NOMO-1 (cell line): ENCODE measurements around the gene CHI3L2.

Experiments used
- DNase-seq, 2 experiments: peaks; one replicate each; lab custom pipeline; 2025; ENCODE audit not compliant: unreplicated experiment in 2 of 2; lab: John Stamatoyannopoulos, UW

Gene CHI3L2, protein sequence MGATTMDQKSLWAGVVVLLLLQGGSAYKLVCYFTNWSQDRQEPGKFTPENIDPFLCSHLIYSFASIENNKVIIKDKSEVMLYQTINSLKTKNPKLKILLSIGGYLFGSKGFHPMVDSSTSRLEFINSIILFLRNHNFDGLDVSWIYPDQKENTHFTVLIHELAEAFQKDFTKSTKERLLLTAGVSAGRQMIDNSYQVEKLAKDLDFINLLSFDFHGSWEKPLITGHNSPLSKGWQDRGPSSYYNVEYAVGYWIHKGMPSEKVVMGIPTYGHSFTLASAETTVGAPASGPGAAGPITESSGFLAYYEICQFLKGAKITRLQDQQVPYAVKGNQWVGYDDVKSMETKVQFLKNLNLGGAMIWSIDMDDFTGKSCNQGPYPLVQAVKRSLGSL

DNA sequence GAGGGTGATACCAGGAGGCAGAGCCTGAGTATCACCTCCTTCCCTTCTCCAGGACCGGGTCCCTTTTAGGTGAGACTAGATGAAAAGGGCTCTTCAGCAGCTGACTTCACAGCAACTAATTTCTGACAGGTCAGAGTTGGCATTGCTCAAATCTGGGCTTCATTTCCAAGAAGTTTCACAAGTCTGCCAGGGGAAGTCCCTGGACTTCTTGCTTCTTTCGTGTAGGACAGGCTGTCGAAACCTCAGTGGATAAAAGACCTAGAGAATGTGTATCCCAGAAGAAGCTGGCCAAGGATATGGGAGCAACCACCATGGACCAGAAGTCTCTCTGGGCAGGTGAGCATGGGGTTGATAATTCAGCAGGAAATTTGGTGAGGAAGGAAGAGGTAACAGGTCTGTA, at the start of gene CHI3L2:
CHI3L2 (plus strand) TSS at position 280 of the 400 bp plus-strand sequence; CDS start at position 297, 17 bp downstream.
- no peak for DNase-seq

DNA sequence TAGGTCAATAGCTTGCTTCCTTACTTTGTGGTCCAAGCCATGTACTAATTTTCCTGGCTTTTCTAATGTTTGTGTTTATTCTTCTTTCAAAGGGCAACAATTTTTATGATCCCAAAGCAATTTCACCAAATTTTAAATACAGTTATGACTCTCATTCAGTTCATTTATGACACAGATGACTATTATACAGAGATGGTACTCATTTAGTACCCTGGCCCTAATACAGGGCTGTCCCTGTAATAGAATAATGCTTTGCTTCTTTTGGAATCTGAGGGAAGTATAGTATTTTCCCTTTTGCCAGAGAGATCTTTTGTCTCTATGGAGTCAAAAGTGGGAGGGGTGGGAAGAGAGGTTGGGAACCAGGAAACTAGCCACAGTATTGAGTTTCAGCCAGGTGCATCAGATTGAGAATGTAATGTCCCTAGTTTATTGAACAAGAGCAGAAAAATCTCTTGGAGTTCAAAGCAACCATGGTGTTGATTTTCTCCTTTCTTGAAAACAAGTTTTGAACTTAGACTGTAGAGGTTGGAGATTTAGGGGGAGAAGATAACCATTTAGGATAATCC, 47.5 kb upstream of the CHI3L2 start:
- no peak for DNase-seq

DNA sequence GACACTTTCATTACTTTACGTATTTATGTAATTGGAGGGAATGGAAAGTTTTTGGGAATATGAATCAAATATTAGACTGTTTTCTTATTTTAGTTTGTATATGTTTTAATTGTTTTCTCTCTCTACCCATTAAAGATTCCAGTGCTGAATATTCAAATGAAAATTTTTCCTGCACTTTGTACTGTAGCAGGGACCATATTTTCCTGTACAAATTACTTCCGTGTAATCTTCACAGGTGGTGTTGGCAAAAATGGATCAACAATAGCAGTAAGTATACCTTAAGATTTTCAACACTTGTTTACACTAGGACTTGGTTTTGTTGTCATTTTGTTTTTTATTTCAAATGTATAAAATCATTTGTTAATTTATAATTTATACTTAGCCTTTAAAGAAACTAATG, 45.5 kb upstream of the CHI3L2 start:
- no peak for DNase-seq

DNA sequence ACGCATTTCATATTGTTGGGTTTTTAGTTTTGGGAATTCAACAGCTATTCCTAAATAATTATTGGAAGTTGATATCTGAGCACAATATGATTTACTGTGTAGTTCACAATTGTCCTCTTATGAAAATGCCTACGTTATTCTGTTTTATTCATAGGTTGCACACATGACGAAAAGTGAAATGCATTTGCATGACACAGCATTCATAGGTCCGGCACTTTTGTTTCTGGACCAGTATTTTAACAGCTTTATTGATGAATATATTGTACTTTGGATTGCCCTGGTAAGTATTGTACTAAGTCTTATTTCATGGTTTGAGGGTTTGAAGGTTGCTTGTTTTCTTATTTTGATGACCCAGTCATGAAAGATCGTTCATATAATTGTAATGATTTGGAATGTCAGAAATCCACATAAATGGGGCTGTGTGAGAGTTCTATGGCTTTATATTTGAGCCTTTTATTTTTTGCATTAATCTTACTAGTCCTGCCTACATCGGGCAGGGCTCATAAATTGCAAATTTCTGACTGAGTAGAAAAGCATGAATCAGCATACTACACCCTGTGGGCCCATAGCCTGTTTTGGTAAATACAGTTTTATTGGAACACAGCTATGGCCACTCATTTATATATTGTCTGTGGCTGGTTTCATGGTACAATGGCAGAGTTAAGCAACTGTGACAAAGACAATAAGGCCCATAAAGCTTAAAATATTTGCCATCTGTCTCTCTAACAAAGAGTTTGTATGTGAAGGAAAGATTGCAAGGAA, 44.0 kb upstream of the CHI3L2 start:
- no peak for DNase-seq

DNA sequence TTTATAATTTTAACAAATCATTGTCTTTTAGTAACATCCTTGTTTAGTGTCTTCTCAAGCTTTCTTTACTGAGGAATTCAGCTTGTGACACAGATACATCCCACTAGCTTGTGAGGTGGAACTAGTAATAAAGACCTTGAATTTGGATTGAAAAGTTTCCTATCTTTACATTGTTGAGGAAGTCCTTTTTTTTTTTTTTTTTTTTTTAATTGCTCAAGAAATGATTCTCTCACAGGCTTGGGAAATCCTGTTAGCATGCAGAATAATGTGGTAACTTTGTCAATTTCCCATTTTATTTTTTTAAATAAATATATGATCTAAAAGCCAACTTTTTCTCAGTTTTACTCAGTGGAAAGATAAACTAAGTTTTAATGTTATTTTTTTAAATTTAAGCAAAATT, 42.9 kb upstream of the CHI3L2 start:
- DNase-seq: peak in 1 of 2 experiments; percentile 41

DNA sequence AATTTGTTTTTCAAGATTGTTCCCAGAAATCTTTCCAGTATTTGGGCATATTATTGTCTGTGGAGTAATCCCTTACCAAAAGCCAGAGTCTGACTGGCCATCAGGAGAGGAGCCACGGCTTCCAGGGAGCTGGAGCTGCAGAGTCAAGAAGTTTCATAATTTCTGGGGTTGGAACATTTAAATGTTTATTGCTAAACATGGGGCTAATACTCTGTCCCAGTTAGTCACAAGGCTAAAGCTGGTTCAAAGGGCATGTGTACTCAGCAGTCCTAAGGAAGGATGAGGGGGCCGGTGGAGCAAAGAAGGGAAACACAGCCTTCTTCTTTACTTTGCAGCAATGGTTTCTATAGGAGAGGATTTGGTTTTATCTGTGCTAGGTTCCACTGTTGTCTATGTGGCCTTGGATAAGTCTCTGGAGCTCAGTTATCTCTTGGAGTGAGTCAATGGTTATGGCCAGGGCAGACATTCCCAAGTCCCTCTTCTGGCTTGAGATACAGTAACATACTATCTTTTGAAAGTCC, 36.5 kb upstream of the CHI3L2 start:
- peak in 1 of 2 experiments; percentile 61 for DNase-seq

DNA sequence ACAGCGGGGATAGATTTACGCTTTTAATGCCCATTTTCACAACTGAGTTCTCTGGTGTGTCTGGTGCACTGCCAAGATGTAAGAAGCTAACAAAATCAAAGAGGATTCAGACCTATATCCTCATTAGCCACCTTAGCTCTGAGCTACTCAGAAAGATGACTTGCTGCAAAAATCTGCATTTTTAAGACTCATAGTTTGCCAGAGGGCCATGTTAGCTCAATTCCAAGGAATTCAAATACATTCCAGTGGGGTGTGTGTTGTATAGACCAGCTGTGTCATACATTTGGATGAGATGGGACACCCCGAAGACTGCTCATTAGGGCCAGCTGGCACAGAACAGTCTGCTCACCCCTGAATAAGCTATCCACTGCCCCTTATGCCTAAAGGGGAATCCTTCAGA, 36.0 kb upstream of the CHI3L2 start:
- DNase-seq: no peak

DNA sequence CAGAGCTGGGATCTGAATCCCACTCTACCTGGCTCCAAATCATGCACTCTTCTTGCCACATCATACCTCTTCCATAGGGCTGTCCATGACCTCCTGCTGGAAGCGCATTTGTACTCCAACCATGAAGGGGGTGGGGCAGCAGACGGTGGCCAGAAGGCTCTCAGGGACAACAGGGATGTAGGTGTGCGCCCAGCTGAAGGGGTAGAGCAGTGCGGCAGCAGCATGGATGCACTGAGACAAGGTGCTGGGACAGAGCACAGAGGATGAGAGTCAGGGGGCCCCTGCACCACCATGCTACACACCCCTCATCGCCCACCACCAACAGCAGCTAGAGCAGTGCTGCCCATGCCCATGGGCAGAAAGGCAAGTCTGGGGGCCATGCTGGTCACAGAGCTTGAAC, 35.4 kb upstream of the CHI3L2 start:
- no peak for DNase-seq

DNA sequence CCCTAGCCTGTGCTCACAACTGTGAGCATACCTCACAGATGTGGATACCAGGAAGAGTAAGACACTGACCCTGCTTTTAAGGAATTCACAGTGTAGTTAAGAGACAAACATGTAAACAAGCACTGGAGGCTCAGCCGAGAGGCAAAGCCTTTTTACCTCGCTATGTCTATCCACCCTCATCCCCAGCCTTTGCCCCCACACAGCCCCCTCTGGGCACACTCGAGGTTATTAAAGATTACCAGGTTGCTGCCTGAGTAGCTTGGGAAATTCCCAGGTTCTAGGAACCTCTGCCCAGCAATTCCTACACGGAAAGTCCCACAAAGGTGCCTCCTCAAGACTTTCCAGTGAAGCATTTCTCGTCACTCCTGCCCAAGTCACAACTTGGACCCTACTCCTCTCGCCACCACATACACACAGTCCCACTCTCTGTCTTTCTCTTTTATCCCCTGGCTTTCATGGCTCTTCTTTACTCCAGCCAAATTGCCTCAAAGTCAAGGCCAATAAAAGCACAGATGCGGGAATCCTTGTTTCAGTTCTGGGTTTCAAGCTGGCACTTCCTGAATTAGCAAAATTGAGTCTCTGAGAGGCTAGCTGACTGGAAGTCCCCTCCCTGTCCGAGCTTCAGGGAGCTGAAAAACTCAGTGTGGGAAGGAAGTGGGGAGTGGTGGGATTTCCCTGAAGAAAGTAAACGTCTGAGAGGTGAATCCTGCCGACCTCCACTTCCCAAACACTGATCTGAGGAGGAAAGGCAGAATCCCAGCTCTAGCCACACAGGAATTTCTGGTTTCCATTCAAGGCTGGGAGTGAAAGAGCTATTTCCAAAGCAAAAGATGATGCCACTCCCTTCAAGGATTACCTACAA, 34.6 kb upstream of the CHI3L2 start:
- peak in 1 of 2 experiments; percentile 61 for DNase-seq

DNA sequence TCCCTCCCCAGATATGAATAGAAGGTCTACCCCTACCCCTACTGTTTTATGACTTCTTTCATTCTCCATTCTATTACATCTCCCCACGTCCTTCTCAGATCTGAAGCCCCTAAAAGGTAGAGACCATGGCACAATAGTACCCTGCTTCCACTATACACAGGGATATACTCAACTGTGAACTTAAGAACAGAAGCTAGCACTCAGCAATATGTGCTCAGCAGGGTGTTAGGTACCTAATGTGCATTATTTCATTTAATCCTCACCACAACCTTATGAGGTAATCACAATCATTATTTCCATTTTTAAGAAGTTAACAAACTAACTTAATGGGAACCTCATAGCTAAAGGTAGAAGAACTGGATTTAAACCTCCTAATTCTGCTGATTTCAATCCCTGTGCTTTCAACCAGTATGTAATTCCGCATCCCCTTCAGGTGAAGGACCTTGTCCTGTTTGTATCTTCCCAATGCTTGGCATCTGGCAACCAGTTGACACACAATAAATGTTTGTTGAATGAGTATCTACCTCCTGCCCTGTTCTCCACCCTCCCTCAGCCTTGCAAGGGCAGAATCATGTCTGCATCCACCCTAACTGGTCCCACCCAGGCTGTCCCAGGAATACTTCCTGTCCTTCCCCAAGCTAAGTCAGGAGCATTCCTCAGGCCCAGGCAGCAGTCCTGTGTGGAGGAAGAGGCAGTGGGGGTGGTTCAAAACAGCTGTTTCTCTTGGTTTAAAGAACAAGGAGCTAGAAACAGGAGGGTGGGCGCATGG, 33.6 kb upstream of the CHI3L2 start:
- DNase-seq: no peak

DNA sequence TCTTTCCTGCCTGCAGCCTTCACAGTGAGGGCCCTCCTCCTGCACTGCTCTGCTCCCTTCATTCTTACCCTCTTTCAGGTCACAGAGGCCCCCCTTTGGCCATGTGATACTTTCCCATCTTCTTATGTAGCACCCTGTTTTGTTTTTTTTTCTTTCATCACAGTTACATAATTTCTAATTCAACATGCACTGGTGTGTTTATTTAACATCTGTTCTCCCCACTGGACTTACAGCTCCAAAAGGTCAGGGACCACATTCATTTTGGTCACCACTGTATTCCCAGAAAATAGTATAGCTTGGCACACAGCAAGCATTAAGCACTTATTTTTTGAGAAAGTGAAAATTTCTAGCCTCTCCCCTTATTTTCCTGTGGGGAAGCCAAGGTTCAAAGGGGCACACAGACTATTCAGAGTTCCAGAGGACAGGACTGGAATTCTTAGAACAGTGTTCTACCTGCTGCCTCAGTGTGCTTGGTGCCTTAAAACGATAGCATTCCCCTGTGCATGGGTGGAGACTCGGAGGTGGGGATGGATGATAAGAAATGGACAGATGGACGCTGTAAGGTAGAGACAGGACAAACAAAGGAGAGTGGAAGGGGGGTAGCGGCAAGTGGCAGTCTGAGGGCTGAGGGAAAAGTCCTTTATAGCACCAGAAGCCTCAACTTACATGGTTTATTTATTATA, 32.4 kb upstream of the CHI3L2 start:
- DNase-seq: no peak

DNA sequence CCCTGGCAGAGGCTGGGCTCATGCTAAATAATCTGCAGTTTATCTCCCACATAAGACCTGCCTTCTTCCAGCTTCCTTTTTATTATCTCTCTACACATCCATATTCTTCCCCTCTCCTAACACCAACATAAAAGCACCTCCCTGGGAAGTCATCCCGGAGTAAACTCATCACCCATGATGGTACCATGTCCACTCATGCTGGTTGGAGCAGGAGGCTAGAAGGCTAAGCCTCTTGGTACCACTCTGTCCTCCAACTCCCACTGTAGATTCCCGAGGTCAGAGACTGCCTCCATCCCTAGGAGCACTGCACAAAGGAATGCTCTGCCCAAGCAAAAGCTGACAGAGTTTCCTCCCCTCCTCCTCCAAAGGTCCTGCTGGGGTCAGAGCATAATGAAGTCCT, 31.3 kb upstream of the CHI3L2 start:
- DNase-seq: no peak

DNA sequence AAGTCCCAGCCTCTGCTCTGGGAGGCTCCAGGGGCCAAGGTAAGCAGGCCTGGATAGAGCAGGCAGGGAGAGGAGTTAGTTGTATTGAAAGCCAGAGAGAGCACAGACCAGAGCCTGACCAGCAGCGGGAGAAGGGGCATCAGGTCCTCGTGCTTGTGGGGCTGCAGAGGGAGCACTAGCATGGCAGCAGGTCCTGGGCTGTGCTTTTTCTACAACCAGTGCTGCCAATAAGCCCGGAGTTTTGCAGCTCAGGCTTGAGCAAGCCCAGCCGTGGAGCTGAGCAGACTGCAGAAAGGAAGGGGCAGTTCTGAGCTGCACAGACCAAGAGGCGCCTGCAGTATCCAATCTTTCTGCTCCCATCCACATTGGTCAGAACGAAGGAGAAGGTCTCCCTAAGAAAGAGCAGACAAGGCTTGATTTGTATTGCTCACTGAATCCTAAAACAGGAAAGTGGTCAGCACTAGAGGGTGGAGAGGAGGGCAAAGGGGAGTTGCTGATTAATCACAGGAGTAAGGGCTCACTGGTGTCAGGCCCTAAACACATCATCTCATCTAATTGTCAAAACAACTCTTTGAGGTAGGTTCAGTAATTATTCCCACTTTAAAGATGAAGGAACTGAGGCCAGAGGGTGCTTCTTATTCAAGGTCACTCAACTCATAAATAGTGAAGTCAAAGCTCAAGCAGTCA, 29.8 kb upstream of the CHI3L2 start:
- peak in 1 of 2 experiments; percentile 25 for DNase-seq

DNA sequence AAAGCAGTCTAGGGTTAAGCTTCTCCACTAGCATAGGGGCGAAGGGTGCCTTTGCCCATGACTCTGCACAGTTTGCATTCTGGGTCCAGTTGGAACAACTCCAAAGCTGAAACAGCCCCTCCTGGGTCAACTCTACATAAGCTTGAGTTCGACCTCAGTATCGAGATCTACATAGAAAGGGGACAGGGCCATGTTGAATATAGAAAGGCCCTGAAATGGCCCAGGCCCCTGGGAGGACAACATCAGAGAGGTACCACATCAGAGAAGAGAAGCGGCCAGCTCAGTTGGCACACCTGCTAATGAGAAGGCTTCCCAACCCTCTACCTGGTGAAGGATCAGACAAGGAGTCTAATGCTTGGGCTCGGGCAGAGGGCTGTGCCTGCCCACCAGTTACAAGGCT, 28.7 kb upstream of the CHI3L2 start:
- DNase-seq: no peak

DNA sequence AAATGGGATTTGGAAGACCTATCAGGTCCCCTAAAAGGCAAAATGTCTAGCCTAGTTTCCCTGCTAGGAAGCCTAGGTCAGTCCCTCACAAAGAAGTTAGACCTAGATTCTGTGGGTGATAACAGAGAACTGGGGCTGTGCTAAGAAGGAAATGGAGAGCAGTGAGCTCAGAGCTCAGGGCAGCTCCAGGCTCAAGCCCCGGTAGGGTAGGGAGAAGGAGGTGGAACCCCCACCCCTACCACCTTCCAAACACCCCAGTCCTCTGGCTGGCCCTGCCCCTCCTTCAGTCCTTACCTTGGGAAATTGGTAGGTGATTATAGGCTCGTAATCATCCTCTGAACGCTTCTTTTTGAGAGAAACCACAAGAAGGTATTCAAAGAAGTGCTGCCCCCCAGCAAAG, 28.2 kb upstream of the CHI3L2 start:
- no peak for DNase-seq

DNA sequence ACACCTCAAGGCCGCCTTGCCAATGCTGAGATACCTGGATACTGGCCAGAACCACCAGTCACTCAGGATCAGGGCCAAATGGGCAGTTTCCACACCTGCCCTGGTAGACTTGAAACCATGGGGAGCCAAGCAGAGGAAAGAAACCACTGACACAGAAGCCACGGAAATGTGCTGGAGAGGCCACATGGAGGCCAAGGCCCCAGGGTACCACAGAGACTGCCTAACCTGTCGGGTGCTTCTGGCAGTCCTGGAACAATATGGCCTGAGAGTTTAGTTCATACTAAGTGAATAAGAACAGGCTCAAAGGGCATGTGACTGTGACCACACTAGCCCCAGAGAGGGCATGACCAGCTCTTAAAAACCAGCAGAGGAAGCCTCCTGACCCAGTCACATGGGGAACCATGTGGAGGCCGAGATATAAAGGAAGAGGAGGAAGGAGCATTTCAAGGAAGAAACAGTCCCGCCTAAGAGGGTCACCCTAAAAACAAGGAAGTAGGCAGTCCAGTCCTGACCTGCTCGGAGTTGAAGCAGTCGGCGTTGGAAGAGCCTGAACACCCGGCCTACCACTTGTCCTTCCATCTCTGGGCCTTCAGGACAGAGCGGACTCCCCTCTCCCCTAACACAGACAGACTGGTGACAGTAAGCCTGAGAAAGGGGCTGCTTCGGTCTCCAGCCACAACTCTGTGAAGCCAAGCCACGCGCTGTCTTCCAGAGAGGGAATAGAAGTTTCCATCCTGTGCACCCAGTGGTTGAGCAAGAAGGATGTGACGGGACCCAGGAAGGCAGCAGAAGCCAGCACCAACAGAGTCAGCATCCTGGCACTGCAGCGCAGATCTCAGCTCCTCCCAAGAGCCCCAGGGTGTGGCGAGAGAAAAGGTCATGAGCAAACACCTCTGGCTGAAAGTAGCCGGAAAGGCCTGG, 27.4 kb upstream of the CHI3L2 start, which contains the start of gene DENND2D:
DENND2D (minus strand) TSS at position 766 of the 921 bp plus-strand sequence; CDS start at position 579, 187 bp downstream.
- DNase-seq: peak; percentile 45 to 73

DNA sequence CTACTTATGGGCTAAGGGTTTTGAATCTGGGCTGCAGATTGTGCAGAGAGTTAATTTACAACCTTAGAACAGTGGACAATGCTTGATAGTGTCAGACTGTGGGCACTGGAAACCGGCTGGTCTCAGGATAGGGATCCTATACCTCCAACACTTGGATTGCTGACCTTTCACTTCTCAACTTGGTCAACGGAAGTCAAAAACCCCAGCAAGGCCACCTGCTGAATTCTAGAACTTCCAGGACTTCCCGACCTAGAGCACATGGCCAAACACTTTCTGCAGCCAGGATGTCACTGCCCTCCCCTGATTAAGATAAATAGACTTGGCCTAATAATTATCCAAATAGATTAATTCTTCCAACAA, 26.7 kb upstream of the CHI3L2 start:
- DNase-seq: no peak
